Mesendoderm (in vitro differentiated cells): Measurements from ENCODE around the gene PLA2G6.
A peak's percentile ranks its signal among the peaks of the same experiment; 100 is the strongest.
"Not testable (repeated sequence)": the region's sequence is repeated elsewhere in the genome, so short reads cannot be mapped to it uniquely, and the experiment has no call there.

Experiments
- DNase-seq: peaks from one replicate; pipeline ENCODE4 v3.0.0; 2013
- H2AK5ac ChIP-seq: 2 replicates; pipeline ENCODE4 v1.6.1; 2013; ENCODE audit warnings: low read length, inconsistent platforms
- H2BK120ac ChIP-seq: 2 replicates; pipeline ENCODE4 v1.6.1; 2013; ENCODE audit warnings: low read depth, mild to moderate bottlenecking, low read length, moderate library complexity, mixed read lengths
- H2BK15ac ChIP-seq: replicated peaks from 2 replicates; pipeline ENCODE4 v1.6.1; 2013; ENCODE audit warnings: low read depth, mild to moderate bottlenecking, moderate library complexity
- H2BK5ac ChIP-seq: 2 replicates; pipeline ENCODE4 v1.6.1; 2013; ENCODE audit warnings: low read length, inconsistent platforms
- H3K18ac ChIP-seq: 2 replicates; pipeline ENCODE4 v1.6.1; 2013; ENCODE audit warnings: mild to moderate bottlenecking, low read length, mixed read lengths
- H3K23ac ChIP-seq: one replicate; pipeline ENCODE4 v1.6.1; 2013; ENCODE audit warnings: low read length
- H3K27ac ChIP-seq: 2 replicates; pipeline ENCODE4 v1.5.1; 2013; ENCODE audit warnings: low read depth, mild to moderate bottlenecking, inconsistent platforms, low read length, moderate library complexity
- H3K27me3 ChIP-seq: 2 replicates; pipeline ENCODE4 v1.6.1; 2013; ENCODE audit warnings: low read length, control low read depth, mild to moderate bottlenecking, inconsistent platforms; ENCODE audit not compliant: insufficient read depth, poor library complexity
- H3K36me3 ChIP-seq: 2 replicates; pipeline ENCODE4 v1.6.1; 2013; ENCODE audit warnings: low read length, inconsistent platforms; ENCODE audit not compliant: control insufficient read depth, insufficient read depth
- H3K4ac ChIP-seq: one replicate; pipeline ENCODE4 v1.6.1; 2013; ENCODE audit warnings: low read depth, mild to moderate bottlenecking, low read length, moderate library complexity
- H3K4me1 ChIP-seq: 2 replicates; pipeline ENCODE4 v1.6.1; 2013; ENCODE audit warnings: low read depth, low read length, inconsistent platforms; ENCODE audit not compliant: control insufficient read depth
- H3K4me2 ChIP-seq: 2 replicates; pipeline ENCODE4 v1.6.1; 2013; ENCODE audit warnings: low read length
- H3K4me3 ChIP-seq: 2 replicates; pipeline ENCODE4 v1.5.1; 2013; ENCODE audit warnings: mild to moderate bottlenecking, low read length
- H3K56ac ChIP-seq: one replicate; pipeline ENCODE4 v1.6.1; 2013; ENCODE audit warnings: low read length
- H3K79me1 ChIP-seq: 2 replicates; pipeline ENCODE4 v1.6.1; 2013; ENCODE audit warnings: low read length, inconsistent platforms
- H3K79me2 ChIP-seq: 2 replicates; pipeline ENCODE4 v1.6.1; 2013; ENCODE audit warnings: mild to moderate bottlenecking, low read length; ENCODE audit not compliant: control insufficient read depth, insufficient read depth
- H3K9ac ChIP-seq: 2 replicates; pipeline ENCODE4 v1.6.1; 2013; ENCODE audit warnings: low read length, inconsistent platforms
- H4K5ac ChIP-seq: one replicate; pipeline ENCODE4 v1.6.1; 2013; ENCODE audit warnings: low read length
- H4K8ac ChIP-seq: one replicate; pipeline ENCODE4 v1.6.1; 2013; ENCODE audit warnings: low read depth, mild to moderate bottlenecking, control low read depth, low read length, moderate library complexity
- WGBS: extraction: QIAGEN DNeasy Blood & Tissue Kit; methylation state at CpG from one replicate; pipeline ENCODE4 v1.1.7; 2013; ENCODE audit warnings: low lambda C conversion rate, missing lambda C conversion rate; ENCODE audit not compliant: insufficient coverage; ENCODE audit errors: extremely low coverage; 5-methylcytosine and 5-hydroxymethylcytosine counted together

Gene PLA2G6

DNA sequence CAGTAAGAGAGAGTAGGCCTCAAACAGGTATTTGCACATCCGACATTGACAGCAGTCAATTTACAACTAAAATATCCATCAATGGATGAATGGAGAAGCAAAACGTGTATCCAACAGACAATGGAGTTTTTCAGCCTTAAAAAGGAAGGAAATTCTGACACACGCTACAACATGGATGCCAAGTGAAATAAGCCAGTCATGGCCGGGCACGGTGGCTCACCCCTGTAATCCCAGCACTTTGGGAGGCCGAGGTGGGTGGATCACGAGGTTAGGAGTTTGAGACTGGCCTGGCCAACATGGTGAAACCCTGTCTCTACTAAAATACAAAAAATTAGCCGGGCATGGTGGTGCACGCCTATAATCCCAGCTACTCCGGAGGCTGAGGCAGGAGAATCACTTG lies 64.1 kb downstream of the PLA2G6 start:
- H2BK15ac ChIP-seq, H3K18ac ChIP-seq, DNase-seq, H3K4me3 ChIP-seq, H2BK120ac ChIP-seq, H3K4me1 ChIP-seq, H3K27ac ChIP-seq, H3K4ac ChIP-seq, H4K8ac ChIP-seq, H3K9ac ChIP-seq, H2BK5ac ChIP-seq, H3K79me1 ChIP-seq, H3K4me2 ChIP-seq, H2AK5ac ChIP-seq, H3K56ac ChIP-seq, H4K5ac ChIP-seq, H3K27me3 ChIP-seq, H3K23ac ChIP-seq, H3K36me3 ChIP-seq, H3K79me2 ChIP-seq: not testable (repeated sequence)
- no CpG with 5 or more reads among the region's 10 CpGs for WGBS

DNA sequence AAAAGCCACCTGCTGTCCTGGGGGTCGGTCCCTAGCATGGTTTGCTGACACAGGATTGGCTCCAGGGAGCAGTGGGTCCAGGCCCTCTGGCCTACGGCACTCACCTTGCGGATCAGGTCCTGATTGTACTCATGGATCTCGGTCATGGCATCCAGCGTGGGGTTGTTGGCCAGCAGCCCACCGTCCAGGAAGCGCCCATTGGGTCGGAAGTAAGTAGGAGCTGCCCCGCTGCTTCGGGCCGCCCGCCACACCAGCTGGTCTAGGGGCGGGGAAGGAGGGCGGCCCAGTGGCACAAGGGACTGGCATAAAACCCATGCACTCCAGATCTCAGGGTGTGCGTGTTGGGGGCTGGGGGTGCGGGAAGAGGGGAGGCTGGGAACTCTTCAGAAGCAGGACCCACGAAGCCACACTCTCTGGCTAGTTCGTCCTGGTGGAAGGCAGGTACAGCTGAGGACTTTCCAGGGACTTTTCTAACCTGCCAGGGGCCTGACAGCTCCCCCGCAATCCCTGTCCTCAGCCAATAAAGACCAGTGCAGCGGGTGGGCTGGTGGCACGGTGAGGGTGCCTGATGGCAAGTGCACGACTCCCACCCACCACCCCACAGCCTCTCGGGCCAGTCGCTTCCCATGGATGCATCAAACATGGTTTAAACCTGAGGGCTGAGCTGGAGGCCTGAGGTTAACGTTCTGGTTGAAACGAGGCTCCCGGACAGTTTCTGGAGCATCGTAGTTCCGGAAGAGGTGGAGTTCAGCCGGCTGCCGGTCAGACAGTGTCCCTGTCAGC lies 66.0 kb downstream of the PLA2G6 start:
- H2BK120ac ChIP-seq, result no peak overlapping the region
- no peak overlapping the region for H4K8ac ChIP-seq
- no CpG with 5 or more reads among the region's 31 CpGs for WGBS
- no peak overlapping the region for H4K5ac ChIP-seq
- no peak overlapping the region for H3K23ac ChIP-seq
- no peak overlapping the region for H2BK5ac ChIP-seq
- no peaks in the 10 kb centered on the region for H3K36me3 ChIP-seq
- no peaks in the 10 kb centered on the region for H3K27me3 ChIP-seq
- DNase-seq, result no peak
- no peak overlapping the region for H3K4me3 ChIP-seq
- H3K4me1 ChIP-seq, result no peaks in the 10 kb centered on the region
- no peak overlapping the region for H3K4me2 ChIP-seq
- no peak overlapping the region for H2AK5ac ChIP-seq
- no peaks in the 10 kb centered on the region for H3K79me1 ChIP-seq
- H3K18ac ChIP-seq, result no peak overlapping the region
- H3K56ac ChIP-seq, result no peak overlapping the region
- no peak overlapping the region for H3K9ac ChIP-seq
- no peak overlapping the region for H2BK15ac ChIP-seq
- H3K4ac ChIP-seq, result no peak overlapping the region
- H3K27ac ChIP-seq, result no peak overlapping the region
- no peaks in the 10 kb centered on the region for H3K79me2 ChIP-seq

DNA sequence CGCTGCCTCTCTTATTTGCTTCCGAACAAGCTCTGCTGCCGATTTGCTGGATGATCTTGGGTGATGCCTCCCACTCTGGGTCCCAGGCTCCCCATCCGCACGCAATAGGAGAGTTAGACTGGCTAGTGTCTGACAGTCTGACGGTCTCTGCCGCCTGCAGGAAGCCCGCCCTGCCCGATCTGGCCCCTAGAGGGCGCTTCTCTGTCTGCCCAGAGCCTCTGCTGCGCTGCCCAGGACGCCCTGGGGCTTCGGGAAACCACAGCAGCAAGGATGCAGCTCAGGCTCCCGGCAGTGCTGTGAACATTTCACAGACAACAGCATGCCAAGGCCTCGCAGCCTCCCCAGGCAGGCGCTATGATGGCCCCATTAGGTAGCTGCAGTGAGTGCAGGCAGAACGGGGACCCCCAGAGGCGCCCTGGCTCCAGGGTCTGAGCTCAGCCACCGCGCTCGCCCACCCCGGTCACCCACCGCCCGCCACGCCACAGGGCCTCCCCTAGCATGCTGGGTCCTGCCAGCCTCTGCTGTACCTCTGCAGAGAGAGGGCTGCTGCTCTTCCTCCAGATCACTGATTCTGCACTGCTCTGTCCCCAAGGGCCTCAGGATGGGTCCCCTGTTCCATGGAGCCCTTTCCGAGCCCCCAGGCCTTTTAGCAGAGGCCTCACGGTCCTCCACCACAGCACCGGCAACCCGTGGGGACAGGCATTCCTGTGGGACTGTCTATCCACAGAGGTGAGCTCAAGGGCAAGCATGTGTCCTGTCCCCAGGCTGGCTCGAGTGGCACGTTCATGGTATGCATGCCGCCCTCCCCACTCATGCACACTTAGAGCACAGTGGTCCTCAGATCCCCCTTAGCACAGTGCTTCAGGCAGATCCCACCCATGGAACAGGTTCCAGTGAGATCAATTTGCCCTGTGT lies 66.9 kb downstream of the PLA2G6 start:
- Histone ChIP-seq H2BK120ac (no peak overlapping the region), H3K4me2 (no peak overlapping the region), H3K36me3 (no peaks in the 10 kb centered on the region), H3K4me1 (no peaks in the 10 kb centered on the region), H2BK15ac (no peak overlapping the region), H3K18ac (no peak overlapping the region), H3K4ac (no peak overlapping the region), H4K8ac (no peak overlapping the region), H3K27me3 (no peaks in the 10 kb centered on the region), H3K79me2 (no peaks in the 10 kb centered on the region), H2BK5ac (no peak overlapping the region), H3K27ac (no peak overlapping the region), H4K5ac (no peak overlapping the region), H3K79me1 (no peaks in the 10 kb centered on the region), H3K23ac (no peak overlapping the region), H2AK5ac (no peak overlapping the region), H3K56ac (peak overlapping the region; percentile 30), H3K9ac (no peak overlapping the region), H3K4me3 (no peak overlapping the region)
- peak; percentile 82 for DNase-seq
- no CpG with 5 or more reads among the region's 32 CpGs for WGBS

DNA sequence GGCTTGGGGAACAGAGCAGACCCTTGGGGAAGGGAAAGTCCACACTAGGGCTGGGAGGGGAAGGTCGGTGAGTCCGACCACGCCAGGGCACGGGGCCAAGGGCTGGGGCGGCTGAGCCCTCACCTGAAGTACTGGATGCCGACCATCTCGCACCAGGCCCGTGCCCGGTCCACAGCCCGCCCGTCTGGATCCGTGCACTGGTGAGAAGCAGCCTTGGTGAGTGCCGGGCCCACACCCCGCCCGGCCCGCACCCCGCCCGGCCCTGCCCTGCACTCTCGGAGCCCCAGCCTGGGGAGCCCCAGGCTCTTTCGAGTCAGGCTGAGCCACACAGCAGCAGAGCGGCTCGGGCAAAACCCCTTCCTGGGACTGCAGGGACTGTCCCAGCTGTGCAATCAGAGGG lies 69.2 kb downstream of the PLA2G6 start:
- no peak for DNase-seq
- no peak overlapping the region for H3K23ac ChIP-seq
- H3K4me1 ChIP-seq, result no peaks in the 10 kb centered on the region
- H3K36me3 ChIP-seq, result no peaks in the 10 kb centered on the region
- no peak overlapping the region for H2BK5ac ChIP-seq
- no peak overlapping the region for H3K4me2 ChIP-seq
- WGBS, result no CpG with 5 or more reads among the region's 22 CpGs
- H3K27me3 ChIP-seq, result no peaks in the 10 kb centered on the region
- H3K4ac ChIP-seq, result no peak overlapping the region
- H3K9ac ChIP-seq, result no peak overlapping the region
- H3K18ac ChIP-seq, result no peak overlapping the region
- no peaks in the 10 kb centered on the region for H3K79me1 ChIP-seq
- H3K79me2 ChIP-seq, result no peaks in the 10 kb centered on the region
- no peak overlapping the region for H4K8ac ChIP-seq
- no peak overlapping the region for H2BK15ac ChIP-seq
- no peak overlapping the region for H2BK120ac ChIP-seq
- no peak overlapping the region for H2AK5ac ChIP-seq
- no peak overlapping the region for H4K5ac ChIP-seq
- H3K27ac ChIP-seq, result no peak overlapping the region
- H3K4me3 ChIP-seq, result no peak overlapping the region
- H3K56ac ChIP-seq, result no peak overlapping the region

DNA sequence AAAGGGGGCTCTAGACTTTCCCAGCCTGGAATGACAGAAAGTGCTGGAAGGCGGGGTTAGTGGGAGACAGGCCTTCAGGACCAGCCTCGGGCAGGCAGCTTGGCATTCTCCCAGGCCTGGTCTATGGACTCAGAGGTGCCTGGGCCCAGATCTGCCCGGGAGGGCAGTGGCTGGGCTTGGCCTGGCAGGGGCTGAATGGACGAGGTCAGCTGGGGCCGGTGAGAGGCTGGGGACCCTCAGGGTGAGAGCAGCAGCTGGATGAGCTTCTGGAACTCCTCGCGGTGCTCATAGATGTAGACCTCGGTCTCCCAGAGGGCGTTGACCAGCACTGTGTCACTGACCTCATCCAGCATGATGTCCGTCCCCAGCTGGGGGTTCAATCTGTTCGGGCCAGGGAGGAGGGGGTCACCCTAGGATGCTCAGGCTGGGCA lies 69.7 kb downstream of the PLA2G6 start:
- Histone ChIP-seq H3K9ac (no peak overlapping the region), H3K79me2 (no peaks in the 10 kb centered on the region), H2AK5ac (no peak overlapping the region), H3K4ac (no peak overlapping the region), H3K27ac (no peak overlapping the region), H3K4me1 (no peaks in the 10 kb centered on the region), H2BK15ac (no peak overlapping the region), H3K23ac (peak overlapping the region; percentile 24), H3K36me3 (no peaks in the 10 kb centered on the region), H3K4me3 (no peak overlapping the region), H3K79me1 (no peaks in the 10 kb centered on the region), H4K8ac (no peak overlapping the region), H3K4me2 (no peak overlapping the region), H3K27me3 (no peaks in the 10 kb centered on the region), H3K56ac (no peak overlapping the region), H3K18ac (no peak overlapping the region), H4K5ac (no peak overlapping the region), H2BK120ac (no peak overlapping the region), H2BK5ac (no peak overlapping the region)
- no peak for DNase-seq
- no CpG with 5 or more reads among the region's 11 CpGs for WGBS
